ENCODE results near the gene SLC25A30.

SLC25A30 gene

GRCh38 chr13:45417790-45418534, at the start of gene SLC25A30:
Gene SLC25A30 (minus strand): TSS chr13:45418373. CDS start chr13:45411425, 6,948 bp downstream.
- DNase-seq: peak; percentile 72

- DNase-seq: no peak
Measured at GRCh38 chr13:45466359-45466758, 48.2 kb upstream of the SLC25A30 start.

GRCh38 chr13:45464687-45465453, 46.7 kb upstream of the SLC25A30 start, which contains the start of gene COG3:
Gene COG3 (plus strand): TSS chr13:45464939. CDS start chr13:45465037, 98 bp downstream.
- DNase-seq: peak; percentile 85

- DNase-seq: no peak
Measured at GRCh38 chr13:45464141-45464686, 46.0 kb upstream of the SLC25A30 start.

GRCh38 chr13:45456196-45456972, 38.2 kb upstream of the SLC25A30 start:
- no peak for DNase-seq

GRCh38 chr13:45454204-45454603, 36.0 kb upstream of the SLC25A30 start:
- DNase-seq: no peak

GRCh38 chr13:45451282-45451681, 33.1 kb upstream of the SLC25A30 start:
- DNase-seq: no peak

- no peak for DNase-seq
Measured at GRCh38 chr13:45448965-45449559, 30.9 kb upstream of the SLC25A30 start.

- DNase-seq: no peak
Measured at GRCh38 chr13:45447050-45447661, 29.0 kb upstream of the SLC25A30 start.

- DNase-seq: no peak
Measured at GRCh38 chr13:45446181-45446580, 28.0 kb upstream of the SLC25A30 start.

GRCh38 chr13:45445053-45445452, 26.9 kb upstream of the SLC25A30 start:
- DNase-seq: no peak

GRCh38 chr13:45441633-45442032, 23.5 kb upstream of the SLC25A30 start:
- DNase-seq: no peak

GRCh38 chr13:45439781-45440462, 21.7 kb upstream of the SLC25A30 start:
- no peak for DNase-seq

GRCh38 chr13:45439008-45439407, 20.8 kb upstream of the SLC25A30 start:
- DNase-seq: no peak

- no peak for DNase-seq
Measured at GRCh38 chr13:45437947-45438346, 19.8 kb upstream of the SLC25A30 start.

GRCh38 chr13:45436953-45437352, 18.8 kb upstream of the SLC25A30 start:
- no peak for DNase-seq

GRCh38 chr13:45436332-45436731, 18.2 kb upstream of the SLC25A30 start:
- no peak for DNase-seq

- DNase-seq: no peak
Measured at GRCh38 chr13:45434556-45435371, 16.6 kb upstream of the SLC25A30 start.

GRCh38 chr13:45433381-45433790, 15.2 kb upstream of the SLC25A30 start:
- no peak for DNase-seq

- no peak for DNase-seq
Measured at GRCh38 chr13:45432737-45433380, 14.7 kb upstream of the SLC25A30 start.

Measured in NCI-H1436 (cell line).